Measurements from ENCODE around the gene TULP1. TPM values are rescaled to one million over a fixed set of nuclear protein-coding genes. Genes with fewer than 3 reads are reported as not detected.
A peak's percentile ranks its signal among the peaks of the same experiment; 100 is the strongest.

Gene TULP1
- polyA plus RNA-seq, 3 donors = 0.13 to 0.22 TPM; not detected in 1

GRCh38 chr6:35474942-35475570, 37.6 kb downstream of the TULP1 start:
- 88 to 93% (median 92%) methylated on average over 20 of the region's 20 CpGs for WGBS, 3 donors

GRCh38 chr6:35474131-35474941, 38.4 kb downstream of the TULP1 start:
- H3K27ac ChIP-seq (ENCODE audit: low read depth, low read length) = no peak overlapping the region
- WGBS, 3 donors = 84 to 92% (median 89%) methylated on average over 13 to 14 of the region's 14 CpGs

More at GRCh38 chr6:35474942-35475570, 37.6 kb downstream of the TULP1 start:
- no peak overlapping the region for H3K27ac ChIP-seq (ENCODE audit: low read depth, low read length)

- H3K27ac ChIP-seq (ENCODE audit: low read depth, low read length) = no peak overlapping the region
Measured at GRCh38 chr6:35473850-35474130, 38.9 kb downstream of the TULP1 start.

- WGBS, 3 donors = 74 to 89% (median 87%) methylated on average over 9 of the region's 9 CpGs
- no peak overlapping the region for H3K27ac ChIP-seq (ENCODE audit: low read depth, low read length)
Measured at GRCh38 chr6:35473075-35473849, 39.4 kb downstream of the TULP1 start.

- no peak overlapping the region for H3K27ac ChIP-seq (ENCODE audit: low read depth, low read length)
- WGBS, 3 donors = 57 to 66% (median 61%) methylated on average over 8 of the region's 8 CpGs
Measured at GRCh38 chr6:35471836-35472345, 40.8 kb downstream of the TULP1 start.

- H3K27ac ChIP-seq (ENCODE audit: low read depth, low read length) = no peak overlapping the region
- 66 to 71% (median 70%) methylated on average over 3 of the region's 3 CpGs for WGBS, 3 donors
Measured at GRCh38 chr6:35470663-35471120, 42.0 kb downstream of the TULP1 start.

- 43 to 53% (median 48%) methylated on average over 18 of the region's 18 CpGs for WGBS, 3 donors
Measured at GRCh38 chr6:35469751-35470662, 42.7 kb downstream of the TULP1 start.

GRCh38 chr6:35468980-35469750, 43.5 kb downstream of the TULP1 start:
- no peak overlapping the region for H3K27ac ChIP-seq (ENCODE audit: low read depth, low read length)
- 3 to 5% (median 3%) methylated on average over 37 of the region's 37 CpGs for WGBS, 3 donors

More at GRCh38 chr6:35469751-35470662, 42.7 kb downstream of the TULP1 start:
- no peak overlapping the region for H3K27ac ChIP-seq (ENCODE audit: low read depth, low read length)

GRCh38 chr6:35468181-35468979, 44.3 kb downstream of the TULP1 start, which contains the start of gene RPL10A:
Gene RPL10A, plus strand, starts transcription at chr6:35468401. Its CDS starts 34 bp downstream, at chr6:35468435.
- H3K27ac ChIP-seq (ENCODE audit: low read depth, low read length) = peak within 1 kb of the TSS; percentile 3
- 0 to 1% (median 0%) methylated on average over 86 of the region's 86 CpGs for WGBS, 3 donors

GRCh38 chr6:35465646-35466045, 47.0 kb downstream of the TULP1 start:
- H3K27ac ChIP-seq (ENCODE audit: low read depth, low read length) = no peak overlapping the region
- WGBS, 3 donors = 92 to 100% (median 97%) methylated on average over 1 of the region's 1 CpG

- WGBS, 3 donors = 84 to 93% (median 91%) methylated on average over 3 to 4 of the region's 4 CpGs
- no peak overlapping the region for H3K27ac ChIP-seq (ENCODE audit: low read depth, low read length)
Measured at GRCh38 chr6:35463292-35463691, 49.4 kb downstream of the TULP1 start.

- no peak overlapping the region for H3K27ac ChIP-seq (ENCODE audit: low read depth, low read length)
- WGBS, 3 donors = 78 to 98% (median 94%) methylated on average over 3 of the region's 3 CpGs
Measured at GRCh38 chr6:35461270-35461669, 51.4 kb downstream of the TULP1 start.

- no peak overlapping the region for H3K27ac ChIP-seq (ENCODE audit: low read depth, low read length)
- 51 to 89% (median 88%) methylated on average over 4 of the region's 4 CpGs for WGBS, 3 donors
Measured at GRCh38 chr6:35457907-35458306, 54.8 kb downstream of the TULP1 start.

GRCh38 chr6:35454391-35455110, 58.1 kb downstream of the TULP1 start:
- no peak overlapping the region for H3K27ac ChIP-seq (ENCODE audit: low read depth, low read length)
- 78 to 85% (median 79%) methylated on average over 9 of the region's 9 CpGs for WGBS, 3 donors

GRCh38 chr6:35453236-35453635, 59.5 kb downstream of the TULP1 start:
- 14 to 16% (median 16%) methylated on average over 3 of the region's 3 CpGs for whole genome bisulfite sequencing, 3 donors
- H3K27ac ChIP-seq (ENCODE audit: low read depth, low read length) = no peak overlapping the region
